Prostate gland (tissue), 2 donors: ENCODE data around the gene IL22RA1. TPM values are rescaled to one million over a fixed set of nuclear protein-coding genes. Genes with fewer than 3 reads are reported as not detected.

Experiments
- DNase-seq: peaks from one replicate; pipeline ENCODE4 v3.0.0-alpha.2; 2019; ENCODE audit warnings: low spot score
- H3K27ac ChIP-seq, 2 donors: fragments of 200-600 bp; sonication (generic); 2 replicates each; pipeline ENCODE4 v1.5.1; 2017 to 2019
- H3K27me3 ChIP-seq: fragments of 200-600 bp; sonication (generic); replicated peaks from 2 replicates; pipeline ENCODE4 v1.5.1; 2019; ENCODE audit not compliant: insufficient read depth
- H3K36me3 ChIP-seq, 2 donors: fragments of 200-600 bp; sonication (generic); 1 replicate in 1 of 2; 2 replicates in 1 of 2; pipeline versions ENCODE4 v1.5.1 to v1.8.1; 2017 to 2019
- H3K4me1 ChIP-seq: fragments of 200-600 bp; sonication (generic); replicated peaks from 2 replicates; pipeline ENCODE4 v1.5.1; 2019
- H3K4me3 ChIP-seq, 2 donors: fragments of 200-600 bp; sonication (generic); 2 replicates each; pipeline ENCODE4 v1.5.1; 2017 to 2019
- H3K9me3 ChIP-seq: fragments of 200-600 bp; sonication (generic); 2 replicates; pipeline ENCODE4 v1.5.1; 2017
- CTCF ChIP-seq, 4 experiments: fragments of 200-600 bp in 2 of 4; fragments of 450-650 bp in 2 of 4; sonication (generic) in 2 of 4; IDR thresholded peaks; 1 replicate in 3 of 4; 2 replicates in 1 of 4; pipeline ENCODE4 v1.5.1; 2016 to 2019; ENCODE audit warnings: antibody characterized with exemption in 4 of 4, mild to moderate bottlenecking in 2 of 4, moderate library complexity in 2 of 4
- POLR2A ChIP-seq: fragments of 450-650 bp; IDR thresholded peaks from one replicate; pipeline ENCODE4 v1.6.1; 2016; ENCODE audit warnings: antibody characterized with exemption, mild to moderate bottlenecking
- POLR2AphosphoS5 ChIP-seq: sonication (generic); formaldehyde crosslinking; IDR thresholded peaks from one replicate; pipeline ENCODE4 v1.6.1; 2017; ENCODE audit warnings: antibody characterized with exemption
- WGBS: methylation state at CpG from one replicate; pipeline ENCODE4 v1.1.5; 2018; 5-methylcytosine and 5-hydroxymethylcytosine counted together
- intact Hi-C: fragments of 100-400 bp; cut with DNase I; formaldehyde crosslinking; loops from one replicate; pipeline ENCODE4 v1.14.2; 2022
- total RNA-seq, 2 donors: library from RNA; depleted of rRNA; stranded (reverse); fragments of >200 nt; gene quantifications; one replicate each; pipeline ENCODE4 v1.1.0, GENCODE V29; 2016

IL22RA1 gene
- total RNA-seq, 2 donors from 2014 or later: 0.82 to 1.0 TPM

GRCh38 chr1:24108334-24109165 lies 34.4 kb downstream of the IL22RA1 start:
- no peak for DNase-seq
- no peaks in the 10 kb centered on the region for H3K36me3 ChIP-seq
- TF ChIP-seq CTCF (IDR thresholded peaks at IDR 0.05) (no peak), POLR2A (no peak), POLR2AphosphoS5 (no peak)
- no peaks in the 10 kb centered on the region for H3K27me3 ChIP-seq
- WGBS: 81% methylated on average over 22 of the region's 22 CpGs
- H3K27ac ChIP-seq: no peak overlapping the region
- no peak overlapping the region for H3K4me3 ChIP-seq
- intact Hi-C loops: no loop called here
- H3K4me1 ChIP-seq: no peaks in the 10 kb centered on the region
- no peaks in the 10 kb centered on the region for H3K9me3 ChIP-seq

- Histone ChIP-seq H3K4me3 (no peak overlapping the region), H3K27ac (no peak overlapping the region), H3K9me3 (no peaks in the 10 kb centered on the region), H3K4me1 (no peaks in the 10 kb centered on the region), H3K36me3 (no peaks in the 10 kb centered on the region), H3K27me3 (no peaks in the 10 kb centered on the region)
- WGBS: 92% methylated on average over 17 of the region's 18 CpGs
- TF ChIP-seq POLR2AphosphoS5 (no peak), CTCF (IDR thresholded peaks at IDR 0.05) (no peak), POLR2A (no peak)
- intact Hi-C loops: no loop called here
- DNase-seq: no peak
Observed at GRCh38 chr1:24107462-24108138, 35.3 kb downstream of the IL22RA1 start.

GRCh38 chr1:24105368-24106160 lies 37.4 kb downstream of the IL22RA1 start:
- 90% methylated on average over 18 of the region's 19 CpGs for WGBS
- no peaks in the 10 kb centered on the region for H3K9me3 ChIP-seq
- H3K4me1 ChIP-seq: no peaks in the 10 kb centered on the region
- TF ChIP-seq POLR2A (no peak), POLR2AphosphoS5 (no peak), CTCF (IDR thresholded peaks at IDR 0.05) (no peak)
- no peak for DNase-seq
- no peak overlapping the region for H3K27ac ChIP-seq
- no peak overlapping the region for H3K4me3 ChIP-seq
- intact Hi-C loops: no loop called here
- no peaks in the 10 kb centered on the region for H3K27me3 ChIP-seq
- H3K36me3 ChIP-seq: no peaks in the 10 kb centered on the region

- TF ChIP-seq CTCF (IDR thresholded peaks at IDR 0.05): no peak
- no peak for TF ChIP-seq POLR2AphosphoS5
- no peak for TF ChIP-seq POLR2A
- no peaks in the 10 kb centered on the region for H3K27me3 ChIP-seq
- no peaks in the 10 kb centered on the region for H3K36me3 ChIP-seq
- DNase-seq: no peak
- H3K9me3 ChIP-seq: no peaks in the 10 kb centered on the region
- H3K27ac ChIP-seq: no peak overlapping the region
- intact Hi-C loops: no loop called here
- no peaks in the 10 kb centered on the region for H3K4me1 ChIP-seq
- no peak overlapping the region for H3K4me3 ChIP-seq
- 96% methylated on average over 7 of the region's 7 CpGs for WGBS
Observed at GRCh38 chr1:24104854-24105253, 38.1 kb downstream of the IL22RA1 start.
